Gastrocnemius medialis (tissue), 4 donors: ENCODE measurements around the gene OR5D13.

Source experiments
- CTCF ChIP-seq, 5 experiments: fragments of 450-650 bp in 3 of 5; fragments of 200-600 bp in 2 of 5; sonication (generic) in 2 of 5; IDR thresholded peaks in 4 of 5; conservative IDR thresholded peaks in 1 of 5; 1 replicate in 4 of 5; 2 replicates in 1 of 5; pipeline ENCODE4 v1.5.1; 2016 to 2019; ENCODE audit warnings: antibody characterized with exemption in 5 of 5, mild to moderate bottlenecking in 3 of 5, moderate library complexity in 3 of 5
- POLR2A ChIP-seq, 2 donors: fragments of 450-650 bp; IDR thresholded peaks; one replicate each; pipeline ENCODE4 v1.6.1; 2017; ENCODE audit warnings: antibody characterized with exemption in 2 of 2, mild to moderate bottlenecking in 2 of 2, moderate library complexity in 2 of 2

DNA sequence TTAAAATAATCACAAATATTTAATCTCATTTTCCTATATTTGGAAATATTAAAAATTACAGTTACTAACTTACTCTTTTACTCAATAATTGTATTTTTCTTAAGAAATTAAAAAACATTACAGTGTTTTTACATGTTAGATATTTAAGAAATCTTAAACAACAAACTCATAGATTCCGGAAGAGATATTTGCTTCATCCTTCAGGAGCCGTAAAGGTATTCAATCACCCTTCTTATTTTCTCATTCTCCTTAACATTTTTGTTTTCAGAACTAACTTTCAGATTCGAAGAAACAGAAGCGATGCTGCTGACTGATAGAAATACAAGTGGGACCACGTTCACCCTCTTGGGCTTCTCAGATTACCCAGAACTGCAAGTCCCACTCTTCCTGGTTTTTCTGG lies 46.1 kb downstream of the OR5D13 start, which contains the start of gene OR5D18:
- TF ChIP-seq POLR2A (IDR thresholded peaks at IDR 0.05) (no peak), CTCF (IDR thresholded peaks at IDR 0.05 in 4 of 5, conservative IDR thresholded peaks at IDR 0.05 in 1 of 5) (no peak)
